H9 (cell line): Measurements from ENCODE around the gene EIF3K. TPM values are rescaled to one million over a fixed set of nuclear protein-coding genes. Genes with fewer than 3 reads are reported as not detected.

Experiments
- DNase-seq: peaks from one replicate; pipeline ENCODE4 v3.0.0-alpha.2; 2017
- H2AFZ ChIP-seq: one replicate; pipeline ENCODE4 v1.6.1; 2013; ENCODE audit warnings: mild to moderate bottlenecking, low read length, control low read depth, moderate library complexity
- H2AK5ac ChIP-seq: 2 replicates; pipeline ENCODE4 v1.6.1; 2013; ENCODE audit warnings: low read length, control low read depth, mixed read lengths; ENCODE audit not compliant: insufficient read length
- H2BK120ac ChIP-seq: one replicate; pipeline ENCODE4 v1.6.1; 2013; ENCODE audit warnings: low read depth, mild to moderate bottlenecking, low read length, control low read depth, inconsistent platforms; ENCODE audit not compliant: poor library complexity, severe bottlenecking
- H2BK12ac ChIP-seq: 2 replicates; pipeline ENCODE4 v1.6.1; 2013; ENCODE audit warnings: low read length, control low read depth, mixed read lengths, low read depth; ENCODE audit not compliant: insufficient read length
- H2BK15ac ChIP-seq: 2 replicates; pipeline ENCODE4 v1.6.1; 2013; ENCODE audit warnings: low read depth, low read length, control low read depth
- H2BK20ac ChIP-seq: one replicate; pipeline ENCODE4 v1.6.1; 2013; ENCODE audit warnings: low read depth, mild to moderate bottlenecking, low read length, control low read depth, inconsistent platforms; ENCODE audit not compliant: poor library complexity, severe bottlenecking
- H2BK5ac ChIP-seq: 2 replicates; pipeline ENCODE4 v1.6.1; 2013; ENCODE audit warnings: low read length, control low read depth, mixed read lengths; ENCODE audit not compliant: insufficient read length
- H3K14ac ChIP-seq: 2 replicates; pipeline ENCODE4 v1.6.1; 2013; ENCODE audit warnings: low read length, control low read depth; ENCODE audit not compliant: insufficient read depth
- H3K18ac ChIP-seq: 2 replicates; pipeline ENCODE4 v1.6.1; 2013; ENCODE audit warnings: low read depth, mild to moderate bottlenecking, mixed read lengths, low read length, control low read depth; ENCODE audit not compliant: insufficient read length
- H3K23ac ChIP-seq: 2 replicates; pipeline ENCODE4 v1.6.1; 2013; ENCODE audit warnings: low read length, control low read depth, mixed read lengths, low read depth; ENCODE audit not compliant: insufficient read length
- H3K23me2 ChIP-seq: 2 replicates; pipeline ENCODE4 v1.6.1; 2013; ENCODE audit warnings: low read depth, mild to moderate bottlenecking, mixed read lengths, low read length, control low read depth; ENCODE audit not compliant: insufficient read length, poor library complexity, severe bottlenecking
- H3K27ac ChIP-seq: 2 replicates; pipeline ENCODE4 v1.5.1; 2013; ENCODE audit warnings: low read length, control low read depth, mixed read lengths, low read depth; ENCODE audit not compliant: insufficient read length
- H3K27me3 ChIP-seq: 2 replicates; pipeline ENCODE4 v1.6.1; 2013; ENCODE audit warnings: low read length, control low read depth, inconsistent platforms; ENCODE audit not compliant: insufficient read depth
- H3K4ac ChIP-seq: 2 replicates; pipeline ENCODE4 v1.6.1; 2013; ENCODE audit warnings: low read depth, mild to moderate bottlenecking, control low read depth, inconsistent platforms, low read length, moderate library complexity
- H3K4me1 ChIP-seq: 2 replicates; pipeline ENCODE4 v1.6.1; 2013; ENCODE audit warnings: low read length, control low read depth, inconsistent platforms; ENCODE audit not compliant: insufficient read depth
- H3K4me2 ChIP-seq: 2 replicates; pipeline ENCODE4 v1.6.1; 2013; ENCODE audit warnings: low read length, control low read depth, mixed read lengths; ENCODE audit not compliant: insufficient read length, insufficient read depth
- H3K56ac ChIP-seq: 2 replicates; pipeline ENCODE4 v1.6.1; 2013; ENCODE audit warnings: low read depth, mild to moderate bottlenecking, mixed read lengths, low read length, control low read depth; ENCODE audit not compliant: insufficient read length
- H3K79me1 ChIP-seq: 2 replicates; pipeline ENCODE4 v1.6.1; 2013; ENCODE audit warnings: low read depth, mild to moderate bottlenecking, moderate library complexity, low read length, control low read depth, inconsistent platforms; ENCODE audit not compliant: insufficient read depth, poor library complexity, severe bottlenecking
- H3K79me2 ChIP-seq: 2 replicates; pipeline ENCODE4 v1.6.1; 2013; ENCODE audit warnings: low read length, control low read depth, inconsistent platforms; ENCODE audit not compliant: insufficient read depth
- H3K9ac ChIP-seq: 2 replicates; pipeline ENCODE4 v1.6.1; 2013; ENCODE audit warnings: low read length, control low read depth, mixed read lengths; ENCODE audit not compliant: insufficient read length; ENCODE audit errors: extremely low read depth
- H3K9me3 ChIP-seq: one replicate; pipeline ENCODE4 v1.6.1; 2013; ENCODE audit warnings: low read depth, low read length, inconsistent platforms; ENCODE audit not compliant: control insufficient read depth
- H3T11ph ChIP-seq: one replicate; pipeline ENCODE4 v1.6.1; 2013; ENCODE audit warnings: mild to moderate bottlenecking, low read length, control low read depth, inconsistent platforms
- H4K20me1 ChIP-seq: one replicate; pipeline ENCODE4 v1.6.1; 2013; ENCODE audit not compliant: control insufficient read depth, insufficient read length, insufficient read depth
- H4K5ac ChIP-seq: 2 replicates; pipeline ENCODE4 v1.6.1; 2013; ENCODE audit warnings: low read depth, mild to moderate bottlenecking, mixed read lengths, low read length, control low read depth; ENCODE audit not compliant: insufficient read length
- H4K8ac ChIP-seq: replicated peaks from 2 replicates; pipeline ENCODE4 v1.6.1; 2013; ENCODE audit warnings: low read length, control low read depth, mixed read lengths, low read depth; ENCODE audit not compliant: insufficient read length
- H4K91ac ChIP-seq: 2 replicates; pipeline ENCODE4 v1.6.1; 2013; ENCODE audit warnings: low read depth, mild to moderate bottlenecking, moderate library complexity, mixed read lengths, low read length, control low read depth; ENCODE audit not compliant: insufficient read length
- H3K27ac Mint-ChIP-seq, 3 experiments: 2 replicates in 2 of 3; 3 replicates in 1 of 3; pipeline ENCODE4 v1.8.0; 2020 to 2021; ENCODE audit warnings: mixed read lengths in 3 of 3, mild to moderate bottlenecking in 1 of 3, moderate library complexity in 1 of 3
- H3K27me3 Mint-ChIP-seq: 2 replicates; pipeline ENCODE4 v1.8.0; 2021; ENCODE audit warnings: low read depth, mild to moderate bottlenecking, moderate library complexity, mixed read lengths
- H3K36me3 Mint-ChIP-seq, 3 experiments: 2 replicates in 2 of 3; 3 replicates in 1 of 3; pipeline ENCODE4 v1.8.0; 2020 to 2021; ENCODE audit warnings: low read depth in 3 of 3, mixed read lengths in 3 of 3; ENCODE audit not compliant: insufficient read depth in 1 of 3
- H3K4me1 Mint-ChIP-seq, 2 experiments: 2 replicates each; pipeline ENCODE4 v1.8.0; 2020; ENCODE audit warnings: mixed read lengths in 2 of 2
- H3K4me3 Mint-ChIP-seq, 2 experiments: 2 replicates in 1 of 2; 3 replicates in 1 of 2; pipeline ENCODE4 v1.8.0; 2020 to 2021; ENCODE audit warnings: mild to moderate bottlenecking in 2 of 2, mixed read lengths in 2 of 2, moderate library complexity in 1 of 2
- H3K9me3 Mint-ChIP-seq, 2 experiments: 2 replicates in 1 of 2; 3 replicates in 1 of 2; pipeline ENCODE4 v1.8.0; 2020; ENCODE audit warnings: mild to moderate bottlenecking in 2 of 2, mixed read lengths in 2 of 2, moderate library complexity in 1 of 2
- WGBS: extraction: QIAGEN DNeasy Blood & Tissue Kit; methylation state at CpG from one replicate; pipeline ENCODE4 v1.1.7; 2013; ENCODE audit warnings: missing lambda C conversion rate, low lambda C conversion rate, mixed read lengths; ENCODE audit not compliant: insufficient read length; ENCODE audit errors: extremely low coverage; 5-methylcytosine and 5-hydroxymethylcytosine counted together
- total RNA-seq: library from RNA; stranded (reverse); gene quantifications from 2 replicates; pipeline ENCODE4 v1.2.1, GENCODE V29; 2021
- TF ChIP-seq, protein P1 (sequence below): fragments of 200-600 bp; sonication (generic); conservative IDR thresholded peaks from 3 replicates; pipeline ENCODE4 v1.8.0; 2021; ENCODE audit warnings: antibody characterized with exemption, mild to moderate bottlenecking

Gene EIF3K
- total RNA-seq, 1 experiment from 2014 or later, result 345 TPM

DNA sequence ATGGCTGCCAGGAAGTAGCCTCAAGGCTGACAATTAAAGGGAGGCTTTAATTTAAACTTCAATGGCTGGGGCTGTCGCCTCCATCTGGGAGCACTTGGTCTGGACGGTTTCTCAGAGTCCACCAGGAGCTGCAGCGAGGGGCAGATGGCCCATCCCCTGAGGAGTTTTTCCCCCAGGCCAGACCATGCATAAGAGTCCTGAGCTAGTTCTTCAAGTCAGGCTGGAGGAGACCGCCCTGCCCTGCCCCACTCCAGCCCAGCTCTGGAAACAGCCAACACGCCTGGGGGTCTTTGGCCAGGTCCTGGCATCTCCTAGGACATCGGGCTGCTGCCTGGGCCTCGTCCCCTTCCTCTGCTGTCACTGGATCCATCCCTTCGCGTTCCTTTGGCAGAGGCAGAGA is 23.2 kb downstream of the EIF3K start:
- H4K8ac ChIP-seq, result no peak overlapping the region
- no peak overlapping the region for H2AK5ac ChIP-seq
- H3K9ac ChIP-seq, result peak overlapping the region; percentile 44
- H4K5ac ChIP-seq, result no peak overlapping the region
- peak overlapping the region; percentile 82 for H2BK12ac ChIP-seq
- peak overlapping the region in 1 of 3 experiments; percentile 59; a peak in 1 of 7 replicates for H3K27ac Mint-ChIP-seq
- H3K4me1 ChIP-seq, result no peaks in the 10 kb centered on the region; the same call in 1 of the 2 replicates
- H3K4me1 Mint-ChIP-seq, result peaks cover 14 to 18% of the 10 kb centered on the region in 2 experiments
- no peaks in the 10 kb centered on the region for H3K27me3 Mint-ChIP-seq
- H3K79me1 ChIP-seq, result no peaks in the 10 kb centered on the region
- no peaks in the 10 kb centered on the region for H3K9me3 Mint-ChIP-seq
- H3K14ac ChIP-seq, result 0 out of 2 replicates have a peak overlapping the region, but pooled peaks have one; percentile 65
- DNase-seq, result no peak
- no peak overlapping the region for H2AFZ ChIP-seq
- no peak overlapping the region for H3K23ac ChIP-seq
- H3K56ac ChIP-seq, result no peak overlapping the region
- H2BK20ac ChIP-seq, result no peak overlapping the region
- H3K79me2 ChIP-seq, result no peaks in the 10 kb centered on the region
- H3K9me3 ChIP-seq, result no peaks in the 10 kb centered on the region
- H3K4ac ChIP-seq, result no peak overlapping the region
- no peak overlapping the region; the same call in 1 of the 2 replicates for H2BK15ac ChIP-seq
- H3K18ac ChIP-seq, result no peak overlapping the region
- no peak overlapping the region for H3K27ac ChIP-seq
- H4K91ac ChIP-seq, result no peak overlapping the region
- H3K27me3 ChIP-seq, result no peaks in the 10 kb centered on the region
- no peak overlapping the region for H3K4me3 Mint-ChIP-seq
- WGBS, result no CpG with 5 or more reads among the region's 9 CpGs
- H4K20me1 ChIP-seq, result no peaks in the 10 kb centered on the region
- H3K36me3 Mint-ChIP-seq, result peaks cover 0 to 3% (median 0%) of the 10 kb centered on the region in 3 experiments; a peak in 4 of 7 replicates
- H2BK5ac ChIP-seq, result no peak overlapping the region
- H3T11ph ChIP-seq, result peak overlapping the region; percentile 37
- TF ChIP-seq, protein P1, sequence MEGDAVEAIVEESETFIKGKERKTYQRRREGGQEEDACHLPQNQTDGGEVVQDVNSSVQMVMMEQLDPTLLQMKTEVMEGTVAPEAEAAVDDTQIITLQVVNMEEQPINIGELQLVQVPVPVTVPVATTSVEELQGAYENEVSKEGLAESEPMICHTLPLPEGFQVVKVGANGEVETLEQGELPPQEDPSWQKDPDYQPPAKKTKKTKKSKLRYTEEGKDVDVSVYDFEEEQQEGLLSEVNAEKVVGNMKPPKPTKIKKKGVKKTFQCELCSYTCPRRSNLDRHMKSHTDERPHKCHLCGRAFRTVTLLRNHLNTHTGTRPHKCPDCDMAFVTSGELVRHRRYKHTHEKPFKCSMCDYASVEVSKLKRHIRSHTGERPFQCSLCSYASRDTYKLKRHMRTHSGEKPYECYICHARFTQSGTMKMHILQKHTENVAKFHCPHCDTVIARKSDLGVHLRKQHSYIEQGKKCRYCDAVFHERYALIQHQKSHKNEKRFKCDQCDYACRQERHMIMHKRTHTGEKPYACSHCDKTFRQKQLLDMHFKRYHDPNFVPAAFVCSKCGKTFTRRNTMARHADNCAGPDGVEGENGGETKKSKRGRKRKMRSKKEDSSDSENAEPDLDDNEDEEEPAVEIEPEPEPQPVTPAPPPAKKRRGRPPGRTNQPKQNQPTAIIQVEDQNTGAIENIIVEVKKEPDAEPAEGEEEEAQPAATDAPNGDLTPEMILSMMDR, result no peak
- no peak overlapping the region for H2BK120ac ChIP-seq
- no peaks in the 10 kb centered on the region for H3K23me2 ChIP-seq
- no peak overlapping the region for H3K4me2 ChIP-seq
